OCI-LY7 (cell line): ENCODE data around the gene MSANTD2. TPM values are rescaled to one million over a fixed set of nuclear protein-coding genes. Genes with fewer than 3 reads are reported as not detected.
"Not testable (repeated sequence)": the region's sequence is repeated elsewhere in the genome, so short reads cannot be mapped to it uniquely, and the experiment has no call there.

Source experiments
- BruUV-seq: library from RNA; stranded (reverse); fragments of 400-500 nt; replicated peaks from 2 replicates; lab custom pipeline; 2021; lab: Mats Ljungman, UMichigan
- CTCF ChIA-PET: fragments of 300-600 bp; sonication (Branson Sonifier 250); formaldehyde crosslinking; loops from one replicate; lab custom pipeline; 2022; ENCODE audit warnings: antibody characterized with exemption; ENCODE audit not compliant: unreplicated experiment; lab: Charles Lee
- POLR2A ChIA-PET: fragments of 300-600 bp; sonication (Branson Sonifier 250); formaldehyde crosslinking; loops from one replicate; lab custom pipeline; 2022; ENCODE audit warnings: antibody characterized with exemption; lab: Charles Lee
- DNase-seq: peaks from one replicate; pipeline ENCODE4 v3.0.0-alpha.2; 2015; ENCODE audit warnings: low spot score
- H2AFZ ChIP-seq: fragments of 200-600 bp; sonication (generic), shearing (Covaris generic); 2 replicates; pipeline ENCODE4 v1.6.1; 2014; ENCODE audit warnings: mild to moderate bottlenecking, antibody characterized with exemption, low read length, moderate library complexity
- H3K27ac ChIP-seq: fragments of 200-600 bp; sonication (generic); 2 replicates; pipeline ENCODE4 v1.5.1; 2014; ENCODE audit warnings: mixed run types, low read depth, mild to moderate bottlenecking, moderate library complexity, low read length, inconsistent platforms; ENCODE audit not compliant: poor library complexity, severe bottlenecking
- H3K36me3 ChIP-seq: fragments of 200-600 bp; sonication (generic); 2 replicates; pipeline ENCODE4 v1.6.1; 2014; ENCODE audit warnings: mild to moderate bottlenecking, antibody characterized with exemption, low read length, moderate library complexity, mixed read lengths; ENCODE audit not compliant: insufficient read depth
- H3K4me1 ChIP-seq: fragments of 200-600 bp; sonication (generic); 2 replicates; pipeline ENCODE4 v1.5.1; 2014; ENCODE audit warnings: mild to moderate bottlenecking, low read length; ENCODE audit not compliant: insufficient read depth, poor library complexity, severe bottlenecking
- H3K4me2 ChIP-seq: fragments of 200-600 bp; sonication (generic); 2 replicates; pipeline ENCODE4 v1.6.1; 2014; ENCODE audit warnings: mild to moderate bottlenecking, low read length
- H3K4me3 ChIP-seq: fragments of 200-600 bp; sonication (generic); 2 replicates; pipeline ENCODE4 v1.5.1; 2014; ENCODE audit warnings: mild to moderate bottlenecking, low read depth, low read length; ENCODE audit not compliant: poor library complexity, severe bottlenecking
- H3K79me2 ChIP-seq: fragments of 200-600 bp; sonication (generic); 2 replicates; pipeline ENCODE4 v1.6.1; 2016; ENCODE audit warnings: low read depth, mild to moderate bottlenecking, low read length, moderate library complexity, mixed read lengths; ENCODE audit not compliant: insufficient read depth
- H3K9me2 ChIP-seq: fragments of 200-600 bp; sonication (generic); 2 replicates; pipeline ENCODE4 v1.6.1; 2016; ENCODE audit warnings: mild to moderate bottlenecking, low read length, mixed read lengths; ENCODE audit not compliant: insufficient read depth
- H3K9me3 ChIP-seq: fragments of 200-600 bp; sonication (generic); 2 replicates; pipeline ENCODE4 v1.6.1; 2014; ENCODE audit warnings: mild to moderate bottlenecking, mixed run types, low read length, mixed read lengths
- H4K20me1 ChIP-seq: fragments of 200-600 bp; sonication (generic); 2 replicates; pipeline ENCODE4 v1.6.1; 2014; ENCODE audit warnings: mild to moderate bottlenecking, antibody characterized with exemption, low read length, moderate library complexity, mixed read lengths; ENCODE audit not compliant: insufficient read depth
- EZH2phosphoT487 ChIP-seq: fragments of 200-600 bp; sonication (generic); IDR thresholded peaks from 2 replicates; pipeline ENCODE4 v1.6.1; 2018; ENCODE audit warnings: low read depth, borderline replicate concordance, mild to moderate bottlenecking, mixed run types, antibody characterized with exemption, low read length, moderate library complexity, mixed read lengths
- intact Hi-C: fragments of 100-400 bp; cut with micrococcal nuclease; formaldehyde crosslinking; loops from one replicate; pipeline ENCODE4 v1.10.0; 2022; ENCODE audit not compliant: unreplicated experiment
- total RNA-seq, 2 experiments: library from RNA; depleted of rRNA in 1 of 2; stranded (reverse); fragments of >200 nt in 1 of 2; shearing (Covaris generic) in 1 of 2; gene quantifications; 2 replicates each; pipeline ENCODE4 v1.2.3, GENCODE V29; 2014 to 2022
- TF ChIP-seq, protein P1 (sequence below): fragments of 200-600 bp; sonication (generic); conservative IDR thresholded peaks from 2 replicates; pipeline ENCODE4 v1.5.1; 2014; ENCODE audit warnings: mild to moderate bottlenecking, antibody characterized with exemption, low read length, moderate library complexity, mixed read lengths

MSANTD2 gene
- total RNA-seq, 2 experiments from 2014 or later = 22.1 to 23.4 TPM

DNA sequence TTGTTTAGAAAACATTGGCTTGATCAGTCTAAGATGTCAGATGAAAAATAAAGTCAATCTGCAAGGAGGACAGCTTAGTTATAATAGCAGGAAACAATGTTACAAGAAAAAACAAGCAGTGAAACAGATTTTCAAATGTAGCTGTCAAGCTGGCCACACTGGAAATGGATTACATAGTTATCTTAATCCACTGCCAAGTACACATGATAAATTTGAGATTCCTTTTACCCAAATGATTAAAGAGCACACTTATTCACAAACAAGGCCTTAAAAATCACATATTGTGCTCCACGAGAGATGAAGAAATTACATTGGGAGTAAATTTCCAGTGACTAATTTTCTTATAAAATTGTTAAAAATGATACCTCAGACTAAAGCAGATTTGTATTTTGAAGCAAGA, 20.6 kb downstream of the MSANTD2 start:
- H3K4me1 ChIP-seq = peaks cover 7% of the 10 kb centered on the region
- H3K4me3 ChIP-seq = no peak overlapping the region
- peaks cover 4% of the 10 kb centered on the region for H3K36me3 ChIP-seq
- POLR2A ChIA-PET = interaction anchor here (0.6 to 1.6 kb wide), 5 partner anchors 11 to 53 kb away, joined by 3 to 4 read pairs (median 3); no protein-coding TSS in a partner anchor
- H3K79me2 ChIP-seq = no peaks in the 10 kb centered on the region
- TF ChIP-seq EZH2phosphoT487 = no peak
- TF ChIP-seq, protein P1, sequence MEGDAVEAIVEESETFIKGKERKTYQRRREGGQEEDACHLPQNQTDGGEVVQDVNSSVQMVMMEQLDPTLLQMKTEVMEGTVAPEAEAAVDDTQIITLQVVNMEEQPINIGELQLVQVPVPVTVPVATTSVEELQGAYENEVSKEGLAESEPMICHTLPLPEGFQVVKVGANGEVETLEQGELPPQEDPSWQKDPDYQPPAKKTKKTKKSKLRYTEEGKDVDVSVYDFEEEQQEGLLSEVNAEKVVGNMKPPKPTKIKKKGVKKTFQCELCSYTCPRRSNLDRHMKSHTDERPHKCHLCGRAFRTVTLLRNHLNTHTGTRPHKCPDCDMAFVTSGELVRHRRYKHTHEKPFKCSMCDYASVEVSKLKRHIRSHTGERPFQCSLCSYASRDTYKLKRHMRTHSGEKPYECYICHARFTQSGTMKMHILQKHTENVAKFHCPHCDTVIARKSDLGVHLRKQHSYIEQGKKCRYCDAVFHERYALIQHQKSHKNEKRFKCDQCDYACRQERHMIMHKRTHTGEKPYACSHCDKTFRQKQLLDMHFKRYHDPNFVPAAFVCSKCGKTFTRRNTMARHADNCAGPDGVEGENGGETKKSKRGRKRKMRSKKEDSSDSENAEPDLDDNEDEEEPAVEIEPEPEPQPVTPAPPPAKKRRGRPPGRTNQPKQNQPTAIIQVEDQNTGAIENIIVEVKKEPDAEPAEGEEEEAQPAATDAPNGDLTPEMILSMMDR = no peak
- no peaks in the 10 kb centered on the region for H4K20me1 ChIP-seq
- no peak for DNase-seq
- no peaks in the 10 kb centered on the region for H3K9me2 ChIP-seq
- CTCF ChIA-PET = interaction anchor here (0.6 kb wide), 1 partner anchor 1170 kb away, joined by 3 read pairs; no protein-coding TSS in a partner anchor
- H3K4me2 ChIP-seq = no peak overlapping the region
- BruUV-seq = no TSS peak
- intact Hi-C loops = no loop called here
- H3K27ac ChIP-seq = no peak overlapping the region
- H3K9me3 ChIP-seq = no peaks in the 10 kb centered on the region
- H2AFZ ChIP-seq = no peak overlapping the region

DNA sequence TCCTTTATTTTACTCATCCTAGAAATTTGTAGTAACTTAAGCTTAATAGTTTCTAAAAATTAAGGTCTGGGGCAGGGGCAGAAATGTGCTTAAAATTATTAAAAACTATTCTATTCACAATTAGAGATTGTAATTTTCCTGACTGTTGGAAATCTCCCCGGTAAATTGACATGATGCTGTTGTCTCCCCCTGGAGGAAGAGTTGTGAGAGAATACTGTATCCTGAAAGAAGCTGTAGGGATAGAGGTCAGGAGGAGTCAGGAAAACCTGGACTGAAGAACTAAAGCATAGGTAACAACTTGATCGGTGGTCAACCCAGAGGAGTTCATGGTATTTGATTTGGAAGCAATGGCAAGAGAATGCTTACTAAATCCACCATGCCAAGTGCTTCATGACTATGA, 21.9 kb downstream of the MSANTD2 start:
- peaks cover 7% of the 10 kb centered on the region for H3K4me1 ChIP-seq
- ChIA-PET CTCF (no interaction called here), POLR2A (interaction anchor here (1.2 kb wide), 1 partner anchor 10 kb away, joined by 3 read pairs; no protein-coding TSS in a partner anchor)
- no peak overlapping the region for H2AFZ ChIP-seq
- H3K9me2 ChIP-seq = no peaks in the 10 kb centered on the region
- no peak overlapping the region for H3K4me2 ChIP-seq
- no peaks in the 10 kb centered on the region for H4K20me1 ChIP-seq
- intact Hi-C loops = no loop called here
- no peak overlapping the region for H3K4me3 ChIP-seq
- BruUV-seq = no TSS peak
- peaks cover 4% of the 10 kb centered on the region for H3K36me3 ChIP-seq
- TF ChIP-seq, protein P1 = peak; percentile 42
- no peak for TF ChIP-seq EZH2phosphoT487
- no peak for DNase-seq
- no peaks in the 10 kb centered on the region for H3K79me2 ChIP-seq
- H3K9me3 ChIP-seq = no peaks in the 10 kb centered on the region
- no peak overlapping the region for H3K27ac ChIP-seq

DNA sequence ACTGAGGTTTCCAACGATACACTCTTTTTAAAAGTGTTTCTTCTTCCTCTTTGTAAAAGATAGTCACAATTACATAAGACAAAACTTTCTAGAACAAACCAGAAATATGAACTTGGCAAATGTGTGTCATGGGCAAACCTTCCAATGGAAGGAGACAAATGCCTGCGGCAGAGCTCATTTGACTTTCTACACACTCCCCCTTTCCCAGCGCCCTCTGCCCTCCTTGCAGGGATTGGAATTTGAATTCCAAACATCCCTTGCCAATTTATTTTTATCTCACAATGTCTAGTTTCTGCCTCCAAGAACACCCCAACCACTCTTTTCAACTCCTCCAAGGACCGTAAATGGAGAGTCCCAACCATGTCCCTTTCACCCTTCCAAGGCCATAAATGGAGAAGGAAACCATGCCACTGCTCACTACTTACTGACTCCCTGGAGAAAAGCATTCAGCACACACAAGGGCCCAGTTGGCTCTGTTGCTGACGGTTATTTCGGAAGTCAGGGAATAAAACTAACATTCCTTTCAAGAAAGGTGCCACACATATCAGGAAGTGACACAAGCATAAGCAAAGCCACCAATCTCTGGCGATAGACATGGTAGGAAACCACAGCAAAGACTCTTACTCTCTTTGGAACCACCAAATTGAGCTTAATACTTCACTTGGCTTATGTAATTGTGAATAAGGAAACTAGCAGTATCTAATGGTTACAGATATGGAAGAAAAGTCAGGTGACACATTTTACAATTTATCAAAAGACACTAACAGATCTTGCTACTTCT, 23.2 kb downstream of the MSANTD2 start:
- BruUV-seq = no TSS peak

DNA sequence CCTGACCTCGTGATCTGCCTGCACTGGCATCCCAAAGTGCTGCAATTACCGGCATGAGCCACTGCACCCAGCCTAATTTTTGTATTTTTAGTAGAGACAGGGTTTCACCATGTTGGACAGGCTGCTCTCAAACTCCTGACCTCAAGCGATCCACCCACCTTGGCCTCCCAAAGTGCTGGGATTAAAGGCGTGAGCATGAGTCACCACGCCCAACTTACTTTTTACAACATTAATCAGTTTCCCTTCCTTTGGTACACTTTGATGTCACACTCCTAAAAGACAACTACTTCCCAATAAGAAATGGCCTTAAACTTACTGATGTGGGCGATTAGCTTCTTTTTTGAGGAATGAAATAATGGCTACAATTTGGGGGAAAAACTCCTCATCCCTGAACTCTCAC, 29.2 kb downstream of the MSANTD2 start:
- H3K79me2 ChIP-seq, H2AFZ ChIP-seq, H3K27ac ChIP-seq, H3K4me1 ChIP-seq, intact Hi-C loops, CTCF ChIA-PET, DNase-seq, BruUV-seq, H3K9me2 ChIP-seq, H3K4me3 ChIP-seq, H3K4me2 ChIP-seq, H4K20me1 ChIP-seq, H3K9me3 ChIP-seq: not testable (repeated sequence)
- H3K36me3 ChIP-seq = peaks cover 35% of the 10 kb centered on the region; the same call in 1 of the 2 replicates
- POLR2A ChIA-PET = interaction anchor here (0.6 to 0.9 kb wide), 2 partner anchors 147 to 183 kb away, joined by 3 to 4 read pairs; no protein-coding TSS in a partner anchor

More for the DNA sequence above, 23.2 kb downstream of the MSANTD2 start:
- no peaks in the 10 kb centered on the region for H4K20me1 ChIP-seq
- no peaks in the 10 kb centered on the region for H3K9me2 ChIP-seq
- no peak overlapping the region for H2AFZ ChIP-seq
- POLR2A ChIA-PET = interaction anchor here (1.2 kb wide), 1 partner anchor 9 kb away, joined by 3 read pairs; no protein-coding TSS in a partner anchor
- no peak overlapping the region for H3K4me3 ChIP-seq
- no peaks in the 10 kb centered on the region for H3K79me2 ChIP-seq
- H3K9me3 ChIP-seq = no peaks in the 10 kb centered on the region
- CTCF ChIA-PET = no interaction called here
- no peak for TF ChIP-seq EZH2phosphoT487
- TF ChIP-seq, protein P1 = no peak
- DNase-seq = no peak
- no peak overlapping the region for H3K27ac ChIP-seq
- H3K4me1 ChIP-seq = peaks cover 7% of the 10 kb centered on the region
- peaks cover 4% of the 10 kb centered on the region for H3K36me3 ChIP-seq
- intact Hi-C loops = no loop called here
- no peak overlapping the region for H3K4me2 ChIP-seq
